Common myeloid progenitor, CD34-positive (primary cell): ENCODE measurements around the gene UTP4.
A peak's percentile ranks its signal among the peaks of the same experiment; 100 is the strongest.

Source experiments
- CTCF ChIA-PET: fragments of 350-600 bp; sonication (Branson Sonifier 250); formaldehyde crosslinking; loops from one replicate; lab custom pipeline; 2021; ENCODE audit warnings: antibody characterized with exemption; lab: Charles Lee
- POLR2A ChIA-PET: fragments of 350-600 bp; sonication (Branson Sonifier 250); formaldehyde crosslinking; loops from one replicate; lab custom pipeline; 2021; ENCODE audit warnings: antibody characterized with exemption; lab: Charles Lee
- DNase-seq, 3 donors: peaks; one replicate each; pipeline versions ENCODE4 v3.0.0 to v3.0.0-alpha.2; 2013
- H3K27ac ChIP-seq, 2 experiments: 1 replicate in 1 of 2; 2 replicates in 1 of 2; pipeline ENCODE4 v1.7.0; 2013; ENCODE audit warnings: inconsistent platforms in 2 of 2, low read length in 2 of 2, mild to moderate bottlenecking in 2 of 2, low read depth in 1 of 2, moderate library complexity in 1 of 2; ENCODE audit not compliant: severe bottlenecking in 2 of 2, insufficient read depth in 1 of 2, poor library complexity in 1 of 2
- H3K27me3 ChIP-seq, 5 experiments: replicated peaks in 2 of 5; 1 replicate in 3 of 5; 2 replicates in 2 of 5; pipeline versions ENCODE4 v1.6.1 to v1.7.0; 2013; ENCODE audit warnings: low read length in 4 of 5, mild to moderate bottlenecking in 2 of 5, moderate library complexity in 2 of 5, inconsistent platforms in 1 of 5; ENCODE audit not compliant: insufficient read depth in 5 of 5, control insufficient read depth in 4 of 5
- H3K36me3 ChIP-seq, 4 experiments: 1 replicate in 2 of 4; 2 replicates in 2 of 4; pipeline versions ENCODE4 v1.6.1 to v1.7.0; 2013; ENCODE audit warnings: low read length in 3 of 4, control low read depth in 1 of 4, mild to moderate bottlenecking in 1 of 4; ENCODE audit not compliant: control insufficient read depth in 4 of 4, insufficient read depth in 4 of 4
- H3K4me1 ChIP-seq, 4 experiments: 1 replicate in 3 of 4; 2 replicates in 1 of 4; pipeline versions ENCODE4 v1.6.1 to v1.7.1; 2013; ENCODE audit warnings: low read length in 3 of 4, mild to moderate bottlenecking in 3 of 4, control low read depth in 1 of 4, inconsistent platforms in 1 of 4, moderate library complexity in 1 of 4; ENCODE audit not compliant: control insufficient read depth in 4 of 4, insufficient read depth in 4 of 4; ENCODE audit errors: control extremely low read depth in 1 of 4
- H3K4me3 ChIP-seq, 7 experiments: 1 replicate in 4 of 7; 2 replicates in 3 of 7; pipeline versions ENCODE4 v1.5.1 to v1.7.0; 2013; ENCODE audit warnings: mild to moderate bottlenecking in 7 of 7, low read length in 6 of 7, moderate library complexity in 6 of 7, inconsistent platforms in 2 of 7, low read depth in 2 of 7, control low read depth in 1 of 7; ENCODE audit not compliant: insufficient read depth in 4 of 7, control insufficient read depth in 1 of 7; ENCODE audit errors: extremely low read depth in 1 of 7
- H3K9me3 ChIP-seq, 5 experiments: 1 replicate in 4 of 5; 2 replicates in 1 of 5; pipeline versions ENCODE4 v1.6.1 to v1.7.1; 2013; ENCODE audit warnings: low read length in 4 of 5, mild to moderate bottlenecking in 2 of 5, inconsistent platforms in 1 of 5, low read depth in 1 of 5, moderate library complexity in 1 of 5; ENCODE audit not compliant: control insufficient read depth in 4 of 5, insufficient read depth in 2 of 5; ENCODE audit errors: control extremely low read depth in 1 of 5
- WGBS: methylation state at CpG from one replicate; pipeline ENCODE4 v1.1.5; 2013; ENCODE audit not compliant: insufficient coverage; 5-methylcytosine and 5-hydroxymethylcytosine counted together

Gene UTP4

GRCh38 chr16:69106491-69107315 is 25.7 kb upstream of the UTP4 start:
- ChIA-PET POLR2A (interaction anchor here (0.7 to 0.8 kb wide), 2 partner anchors 23 to 483 kb away, joined by 3 read pairs; no protein-coding TSS in a partner anchor), CTCF (interaction anchor here (1.5 to 2.1 kb wide), 4 partner anchors 12 to 18 kb away, joined by 5 to 11 read pairs (median 7); no protein-coding TSS in a partner anchor)
- WGBS: 0% methylated on average over 45 of the region's 55 CpGs
- Histone ChIP-seq H3K4me1 (peaks cover 0 to 36% (median 29%) of the 10 kb centered on the region in 4 experiments), H3K36me3 (peaks cover 0 to 15% (median 5%) of the 10 kb centered on the region in 4 experiments), H3K27me3 (peaks cover 0 to 57% (median 12%) of the 10 kb centered on the region in 5 experiments), H3K27ac (no peak overlapping the region), H3K9me3 (no peaks in the 10 kb centered on the region), H3K4me3 (peak overlapping the region; percentile 3 to 74 (median 64))
- peak in 2 of 3 donors; percentile 23 to 41 for DNase-seq

- peak overlapping the region in 3 of 7 experiments; percentile 64 to 74 (median 70) for H3K4me3 ChIP-seq
- H3K36me3 ChIP-seq: peaks cover 0 to 15% (median 9%) of the 10 kb centered on the region in 4 experiments
- POLR2A ChIA-PET: interaction anchor here (0.7 kb wide), 1 partner anchor 22 kb away, joined by 3 read pairs; no protein-coding TSS in a partner anchor
- 12% methylated on average over 34 of the region's 52 CpGs for WGBS
- no peak overlapping the region for H3K27ac ChIP-seq
- DNase-seq: peak in 2 of 3 donors; percentile 25 to 28
- CTCF ChIA-PET: interaction anchor here (0.7 to 2.1 kb wide), 4 partner anchors 12 to 28 kb away, joined by 3 to 7 read pairs (median 5); no protein-coding TSS in a partner anchor
- H3K4me1 ChIP-seq: peaks cover 0 to 43% (median 32%) of the 10 kb centered on the region in 4 experiments
- peaks cover 0 to 57% (median 12%) of the 10 kb centered on the region in 5 experiments for H3K27me3 ChIP-seq
- H3K9me3 ChIP-seq: no peaks in the 10 kb centered on the region
Measured at GRCh38 chr16:69107316-69107962, 25.0 kb upstream of the UTP4 start.

GRCh38 chr16:69108064-69108904 is 24.2 kb upstream of the UTP4 start:
- DNase-seq: no peak
- Histone ChIP-seq H3K9me3 (no peaks in the 10 kb centered on the region), H3K27ac (no peak overlapping the region), H3K4me1 (peaks cover 0 to 43% (median 33%) of the 10 kb centered on the region in 4 experiments), H3K4me3 (no peak overlapping the region), H3K27me3 (peaks cover 0 to 51% (median 10%) of the 10 kb centered on the region in 5 experiments), H3K36me3 (peaks cover 0 to 15% (median 9%) of the 10 kb centered on the region in 4 experiments)
- ChIA-PET POLR2A (no interaction called here), CTCF (interaction anchor here (0.7 to 2.1 kb wide), 5 partner anchors 11 to 27 kb away, joined by 3 to 7 read pairs (median 3); no protein-coding TSS in a partner anchor)
- WGBS: 78% methylated on average over 8 of the region's 9 CpGs

- no peaks in the 10 kb centered on the region for H3K9me3 ChIP-seq
- peaks cover 0 to 43% (median 33%) of the 10 kb centered on the region in 4 experiments for H3K4me1 ChIP-seq
- CTCF ChIA-PET: interaction anchor here (1.3 to 2.1 kb wide), 3 partner anchors 10 to 20 kb away, joined by 3 to 7 read pairs (median 7); no protein-coding TSS in a partner anchor
- 98% methylated on average over 4 of the region's 4 CpGs for WGBS
- DNase-seq: no peak
- H3K27me3 ChIP-seq: peaks cover 0 to 51% (median 8%) of the 10 kb centered on the region in 5 experiments
- POLR2A ChIA-PET: no interaction called here
- H3K27ac ChIP-seq: no peak overlapping the region
- no peak overlapping the region for H3K4me3 ChIP-seq
- H3K36me3 ChIP-seq: peaks cover 0 to 18% (median 12%) of the 10 kb centered on the region in 4 experiments
Measured at GRCh38 chr16:69108905-69109252, 23.6 kb upstream of the UTP4 start.

GRCh38 chr16:69109486-69110270 is 22.8 kb upstream of the UTP4 start:
- H3K36me3 ChIP-seq: peaks cover 0 to 26% (median 17%) of the 10 kb centered on the region in 4 experiments
- H3K27ac ChIP-seq: no peak overlapping the region
- ChIA-PET POLR2A (no interaction called here), CTCF (interaction anchor here (6.0 kb wide), 1 partner anchor 14 kb away, joined by 71 read pairs; no protein-coding TSS in a partner anchor)
- peaks cover 0 to 50% (median 7%) of the 10 kb centered on the region in 5 experiments for H3K27me3 ChIP-seq
- WGBS: 95% methylated on average over 45 of the region's 48 CpGs
- no peak for DNase-seq
- H3K9me3 ChIP-seq: no peaks in the 10 kb centered on the region
- no peak overlapping the region for H3K4me3 ChIP-seq
- H3K4me1 ChIP-seq: peaks cover 0 to 43% (median 33%) of the 10 kb centered on the region in 4 experiments

- H3K36me3 ChIP-seq: peaks cover 0 to 33% (median 21%) of the 10 kb centered on the region in 4 experiments
- WGBS: 100% methylated on average over 5 of the region's 7 CpGs
- H3K27me3 ChIP-seq: peaks cover 0 to 43% (median 7%) of the 10 kb centered on the region in 5 experiments
- no peak overlapping the region for H3K27ac ChIP-seq
- H3K4me3 ChIP-seq: no peak overlapping the region
- ChIA-PET POLR2A (no interaction called here), CTCF (interaction anchor here (6.0 kb wide), 1 partner anchor 13 kb away, joined by 71 read pairs; no protein-coding TSS in a partner anchor)
- no peak for DNase-seq
- H3K4me1 ChIP-seq: peaks cover 0 to 39% (median 30%) of the 10 kb centered on the region in 4 experiments
- H3K9me3 ChIP-seq: no peaks in the 10 kb centered on the region
Measured at GRCh38 chr16:69110406-69110805, 22.0 kb upstream of the UTP4 start.
